ENCODE results near the gene WDR20.

- no peak for TF ChIP-seq EP300 (IDR thresholded peaks at IDR 0.05)
- no peak for TF ChIP-seq CTCF (IDR thresholded peaks at IDR 0.05)
Observed at GRCh38 chr14:102120888-102121287, 18.8 kb upstream of the WDR20 start.

Measured in sigmoid colon (tissue), 4 donors.